H1 (cell line): ENCODE results near the gene ATG7. TPM values are rescaled to one million over a fixed set of nuclear protein-coding genes. Genes with fewer than 3 reads are reported as not detected.

Experiments used
- CTCF ChIA-PET: fragments of 300-600 bp; sonication (Branson Sonifier 250); formaldehyde crosslinking; loops from one replicate; lab custom pipeline; 2021; ENCODE audit not compliant: partially characterized antibody; lab: Charles Lee
- POLR2A ChIA-PET: fragments of 300-600 bp; sonication (Branson Sonifier 250); formaldehyde crosslinking; loops from one replicate; lab custom pipeline; 2021; ENCODE audit warnings: inconsistent platforms; ENCODE audit not compliant: partially characterized antibody; lab: Charles Lee
- DNase-seq, 2 experiments: peaks; one replicate each; pipeline versions ENCODE4 v3.0.0 to v3.0.0-alpha.2; 2010 to 2022; ENCODE audit warnings: low spot score in 2 of 2, low read depth in 1 of 2, mixed read lengths in 1 of 2
- FAIRE-seq: peaks from 2 replicates; lab custom pipeline; 2011; peaks lifted over from hg19 to GRCh38; lab: Jason Lieb, UNC
- H2AFZ ChIP-seq: 2 replicates; pipeline ENCODE4 v1.8.1; 2012; ENCODE audit warnings: low read length, inconsistent platforms
- H2AK5ac ChIP-seq: 2 replicates; pipeline ENCODE4 v1.6.1; 2013; ENCODE audit warnings: low read depth, low read length
- H2BK120ac ChIP-seq: replicated peaks from 2 replicates; pipeline ENCODE3; 2013; ENCODE audit warnings: low read depth, low read length, inconsistent platforms
- H2BK12ac ChIP-seq: 2 replicates; pipeline ENCODE4 v1.6.1; 2013; ENCODE audit warnings: low read depth, low read length
- H2BK15ac ChIP-seq: 2 replicates; pipeline ENCODE4 v1.6.1; 2013; ENCODE audit warnings: low read length
- H2BK20ac ChIP-seq: 2 replicates; pipeline ENCODE4 v1.6.1; 2013; ENCODE audit warnings: low read length
- H2BK5ac ChIP-seq: 2 replicates; pipeline ENCODE4 v1.6.1; 2013; ENCODE audit warnings: low read depth, low read length
- H3K14ac ChIP-seq: 2 replicates; pipeline ENCODE4 v1.6.1; 2013; ENCODE audit warnings: inconsistent platforms; ENCODE audit not compliant: insufficient read length
- H3K18ac ChIP-seq: 2 replicates; pipeline ENCODE4 v1.6.1; 2013; ENCODE audit warnings: low read length; ENCODE audit errors: extremely low read depth
- H3K23ac ChIP-seq: 2 replicates; pipeline ENCODE4 v1.6.1; 2013; ENCODE audit warnings: inconsistent platforms; ENCODE audit not compliant: insufficient read length
- H3K23me2 ChIP-seq: 2 replicates; pipeline ENCODE4 v1.6.1; 2013; ENCODE audit warnings: low read depth, low read length
- H3K27ac ChIP-seq: 2 replicates; pipeline ENCODE4 v1.6.1; 2011; ENCODE audit warnings: low read depth, low read length, inconsistent platforms
- H3K27me3 ChIP-seq, 4 experiments: replicated peaks in 1 of 4; 1 replicate in 1 of 4; 2 replicates in 3 of 4; pipeline versions ENCODE4 v1.6.1 to v1.8.1; 2011 to 2013; ENCODE audit warnings: low read length in 3 of 4, mild to moderate bottlenecking in 3 of 4, inconsistent platforms in 2 of 4, mixed read lengths in 2 of 4, moderate library complexity in 1 of 4; ENCODE audit not compliant: control insufficient read depth in 3 of 4, insufficient read depth in 3 of 4; ENCODE audit errors: extremely low read depth in 1 of 4
- H3K36me3 ChIP-seq, 4 experiments: 2 replicates each; pipeline versions ENCODE4 v1.6.1 to v1.8.1; 2011 to 2013; ENCODE audit warnings: mild to moderate bottlenecking in 4 of 4, low read length in 3 of 4, moderate library complexity in 2 of 4, control low read depth in 1 of 4, inconsistent platforms in 1 of 4; ENCODE audit not compliant: insufficient read depth in 4 of 4, control insufficient read depth in 2 of 4
- H3K4ac ChIP-seq: replicated peaks from 2 replicates; pipeline ENCODE3; 2013; ENCODE audit warnings: low read length, low read depth, mixed read lengths, inconsistent platforms; ENCODE audit not compliant: insufficient read length
- H3K4me1 ChIP-seq, 4 experiments: replicated peaks in 1 of 4; 1 replicate in 1 of 4; 2 replicates in 3 of 4; pipeline versions ENCODE4 v1.6.1 to v1.8.1; 2011 to 2013; ENCODE audit warnings: low read length in 3 of 4, inconsistent platforms in 2 of 4, mixed read lengths in 1 of 4; ENCODE audit not compliant: insufficient read depth in 4 of 4, control insufficient read depth in 3 of 4
- H3K4me2 ChIP-seq, 2 experiments: 2 replicates each; pipeline versions ENCODE4 v1.6.1 to v1.8.1; 2011 to 2013; ENCODE audit warnings: low read depth in 2 of 2, low read length in 2 of 2, control low read depth in 1 of 2, inconsistent platforms in 1 of 2, mild to moderate bottlenecking in 1 of 2; ENCODE audit not compliant: insufficient read depth in 1 of 2
- H3K4me3 ChIP-seq, 4 experiments: fragments of 200-600, 300-600 bp in 1 of 4; sonication (generic), shearing (Covaris generic), sonication (Bioruptor Twin) in 1 of 4; 2 replicates each; pipeline versions ENCODE4 v1.5.1 to v1.8.1; 2011 to 2016; ENCODE audit warnings: low read length in 4 of 4, low read depth in 3 of 4, control low read depth in 2 of 4, inconsistent platforms in 2 of 4, mild to moderate bottlenecking in 2 of 4, mixed read lengths in 1 of 4, moderate library complexity in 1 of 4; ENCODE audit not compliant: insufficient read depth in 2 of 4; ENCODE audit errors: extremely low read depth in 1 of 4
- H3K56ac ChIP-seq: replicated peaks from 2 replicates; pipeline ENCODE3; 2013; ENCODE audit warnings: low read depth, mild to moderate bottlenecking, mixed read lengths, low read length, inconsistent platforms; ENCODE audit not compliant: insufficient read length
- H3K79me1 ChIP-seq: 2 replicates; pipeline ENCODE4 v1.6.1; 2013; ENCODE audit warnings: low read depth, low read length, control low read depth
- H3K79me2 ChIP-seq, 2 experiments: 2 replicates each; pipeline versions ENCODE4 v1.6.1 to v1.8.1; 2012 to 2013; ENCODE audit warnings: low read length in 2 of 2, mild to moderate bottlenecking in 2 of 2, inconsistent platforms in 1 of 2; ENCODE audit not compliant: insufficient read depth in 2 of 2, control insufficient read depth in 1 of 2
- H3K9ac ChIP-seq, 4 experiments: replicated peaks in 1 of 4; 1 replicate in 1 of 4; 2 replicates in 3 of 4; pipeline versions ENCODE4 v1.6.1 to v1.8.1; 2011 to 2013; ENCODE audit warnings: low read depth in 3 of 4, low read length in 3 of 4, control low read depth in 2 of 4, mild to moderate bottlenecking in 2 of 4, moderate library complexity in 2 of 4, inconsistent platforms in 1 of 4; ENCODE audit errors: extremely low read depth in 1 of 4
- H3K9me3 ChIP-seq, 2 experiments: 2 replicates each; pipeline versions ENCODE4 v1.6.1 to v1.8.1; 2012 to 2013; ENCODE audit warnings: mild to moderate bottlenecking in 2 of 2, moderate library complexity in 2 of 2, control low read depth in 1 of 2, inconsistent platforms in 1 of 2, low read depth in 1 of 2, low read length in 1 of 2, mixed read lengths in 1 of 2; ENCODE audit not compliant: insufficient read depth in 2 of 2
- H4K20me1 ChIP-seq, 2 experiments: replicated peaks in 1 of 2; 2 replicates each; pipeline versions ENCODE3 to v1.8.1; 2011 to 2013; ENCODE audit warnings: inconsistent platforms in 2 of 2, low read length in 2 of 2, mild to moderate bottlenecking in 1 of 2; ENCODE audit not compliant: insufficient read depth in 2 of 2, control insufficient read depth in 1 of 2
- H4K5ac ChIP-seq: 2 replicates; pipeline ENCODE4 v1.6.1; 2013; ENCODE audit warnings: low read length, low read depth, mixed read lengths, inconsistent platforms; ENCODE audit not compliant: insufficient read length
- H4K8ac ChIP-seq: 2 replicates; pipeline ENCODE4 v1.8.0; 2013; ENCODE audit warnings: mild to moderate bottlenecking, moderate library complexity, low read length, inconsistent platforms; ENCODE audit not compliant: insufficient read depth; ENCODE audit errors: extremely low read depth
- H4K91ac ChIP-seq: replicated peaks from 2 replicates; pipeline ENCODE3; 2013; ENCODE audit warnings: low read length, mixed read lengths, inconsistent platforms; ENCODE audit not compliant: insufficient read length
- CBX8 ChIP-seq: fragments of 300-800, 300-1000 bp; sonication (generic); IDR thresholded peaks from 2 replicates; pipeline ENCODE4 v1.7.1; 2016; ENCODE audit warnings: low read depth, low read length, borderline replicate concordance
- WGBS, 2 experiments: shearing (Covaris generic) in 1 of 2; methylation state at CpG; one replicate each; pipeline versions ENCODE4 v1.1.6 to v1.1.7; 2013 to 2015; ENCODE audit warnings: low lambda C conversion rate in 2 of 2, mixed read lengths in 2 of 2, inconsistent platforms in 1 of 2, low coverage in 1 of 2, missing lambda C conversion rate in 1 of 2; ENCODE audit not compliant: insufficient replicate concordance in 2 of 2, insufficient coverage in 1 of 2, insufficient read length in 1 of 2; ENCODE audit errors: extremely low coverage in 1 of 2, missing lambda C conversion rate in 1 of 2; 5-methylcytosine and 5-hydroxymethylcytosine counted together
- polyA plus RNA-seq, 7 experiments: library from polyadenylated mRNA; depleted of rRNA in 3 of 7; stranded (reverse) in 5 of 7; unstranded in 2 of 7; fragments of >200 nt in 5 of 7; fragments of 200-250 nt in 2 of 7; gene quantifications; 1 replicate in 5 of 7; 2 replicates in 1 of 7; 4 replicates in 1 of 7; pipeline versions ENCODE4 v1.2.1 to v1.2.3, GENCODE V29; 2011 to 2013; ENCODE audit warnings: missing spikeins in 2 of 7, mixed read lengths in 2 of 7
- total RNA-seq: library from RNA; stranded (reverse); fragmentation: NEBNext Ultra II Directional; extraction: Animal tissue kit (Norgen Biotek cat#: 25700); gene quantifications from 2 replicates; pipeline ENCODE4 v1.2.1, GENCODE V29; 2021

The ATG7 gene
- total and polyA plus RNA-seq, 2 of the 8 experiments (the other 6 are each of a cell fraction or from before 2014, with no cell fraction given) = 15.0 to 19.1 TPM

DNA sequence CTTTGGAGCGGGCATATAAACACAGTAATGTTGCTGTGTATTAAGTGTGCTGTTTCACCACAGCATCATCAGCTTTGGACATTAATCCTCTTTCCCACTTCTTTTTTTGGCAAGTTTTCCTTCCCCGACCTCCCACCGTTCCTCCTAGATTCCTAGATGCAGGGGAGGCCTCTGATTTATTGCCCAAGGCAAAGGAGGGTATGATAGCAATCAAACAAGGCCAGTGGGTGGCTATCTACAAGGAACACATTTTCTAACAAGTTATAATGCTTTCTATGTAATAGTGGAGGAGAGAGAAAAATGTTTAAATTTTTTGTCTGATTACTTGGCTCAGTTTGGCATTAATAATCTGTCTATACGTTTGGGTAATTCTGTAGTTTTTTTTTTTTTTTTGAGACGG lies 38.1 kb downstream of the ATG7 start:
- H2BK120ac ChIP-seq = no peak overlapping the region
- peaks cover 0 to 7% (median 5%) of the 10 kb centered on the region in 4 experiments; a peak in 5 of 8 replicates for H3K36me3 ChIP-seq
- no peak for FAIRE-seq
- no peaks in the 10 kb centered on the region for H3K4me1 ChIP-seq
- no peak overlapping the region for H3K14ac ChIP-seq
- no peak overlapping the region for H3K23ac ChIP-seq
- H2AK5ac ChIP-seq = no peak overlapping the region
- 88% methylated on average over 4 of the region's 5 CpGs; no CpG with 5 or more reads in 1 of the 2 experiments for WGBS, 2 experiments
- POLR2A ChIA-PET = no interaction called here
- no peak for TF ChIP-seq CBX8
- TF ChIP-seq, all 59 proteins: peak for 0
- Histone ChIP-seq H3K79me2 (no peaks in the 10 kb centered on the region), H4K8ac (no peak overlapping the region), H4K91ac (no peak overlapping the region), H4K20me1 (peaks cover 0 to 2% of the 10 kb centered on the region in 2 experiments), H3K4me3 (no peak overlapping the region), H3K27me3 (no peaks in the 10 kb centered on the region), H3K18ac (no peak overlapping the region), H3K79me1 (no peaks in the 10 kb centered on the region), H2BK12ac (no peak overlapping the region), H2AFZ (no peak overlapping the region), H3K23me2 (no peaks in the 10 kb centered on the region), H3K9ac (no peak overlapping the region), H2BK20ac (no peak overlapping the region), H3K56ac (no peak overlapping the region), H3K9me3 (no peaks in the 10 kb centered on the region), H4K5ac (no peak overlapping the region), H2BK5ac (no peak overlapping the region), H3K4me2 (no peak overlapping the region), H2BK15ac (no peak overlapping the region), H3K27ac (no peak overlapping the region), H3K4ac (no peak overlapping the region)
- DNase-seq = no peak
- CTCF ChIA-PET = no interaction called here
